HG03457 (cell line): ENCODE measurements around the gene FNBP1L.

Experiments used
- ATAC-seq: cut with Tn5 transposase; IDR thresholded peaks from one replicate; pipeline ENCODE4 v1.9.1; 2021; ENCODE audit warnings: moderate number of reproducible peaks; ENCODE audit not compliant: unreplicated experiment

Gene FNBP1L

DNA sequence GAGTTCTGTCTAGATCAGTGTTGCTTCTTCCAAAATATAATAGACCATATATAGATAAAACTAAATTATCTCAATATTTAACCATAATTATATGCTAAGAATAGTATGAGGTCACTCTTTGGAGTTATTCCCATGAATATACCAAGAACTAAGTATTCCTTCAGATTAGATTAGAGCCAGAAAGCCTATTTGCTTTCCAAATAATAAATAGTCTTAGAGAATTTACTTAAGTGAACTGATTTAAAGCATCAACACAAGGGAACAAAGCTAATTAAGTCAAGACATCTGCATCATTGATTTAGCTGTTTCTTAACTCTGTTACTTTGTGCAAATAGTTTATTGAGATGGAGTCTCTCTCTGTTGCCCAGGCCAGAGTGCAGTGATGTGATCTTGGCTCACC is 35.7 kb downstream of the FNBP1L start:
- no peak for ATAC-seq

DNA sequence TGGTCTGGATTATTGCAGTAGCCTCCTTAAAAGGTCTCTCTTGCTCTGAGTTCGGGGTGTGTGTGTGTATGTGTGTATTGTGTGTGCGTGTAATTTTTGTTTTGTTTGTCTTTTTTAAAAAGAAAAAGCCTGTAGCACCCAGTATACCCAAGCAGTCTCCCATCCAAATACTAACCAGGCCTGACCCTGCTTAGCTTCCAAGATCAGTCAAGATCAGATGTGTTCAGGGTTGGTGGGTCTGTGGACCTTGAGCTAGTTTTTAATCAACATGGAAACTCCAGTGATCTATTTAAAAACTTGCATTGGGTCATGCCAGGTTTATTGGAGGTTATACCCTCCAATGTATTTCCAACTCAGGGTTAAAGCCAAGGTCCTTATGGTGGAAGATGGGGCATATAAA is 40.3 kb downstream of the FNBP1L start:
- no peak for ATAC-seq

DNA sequence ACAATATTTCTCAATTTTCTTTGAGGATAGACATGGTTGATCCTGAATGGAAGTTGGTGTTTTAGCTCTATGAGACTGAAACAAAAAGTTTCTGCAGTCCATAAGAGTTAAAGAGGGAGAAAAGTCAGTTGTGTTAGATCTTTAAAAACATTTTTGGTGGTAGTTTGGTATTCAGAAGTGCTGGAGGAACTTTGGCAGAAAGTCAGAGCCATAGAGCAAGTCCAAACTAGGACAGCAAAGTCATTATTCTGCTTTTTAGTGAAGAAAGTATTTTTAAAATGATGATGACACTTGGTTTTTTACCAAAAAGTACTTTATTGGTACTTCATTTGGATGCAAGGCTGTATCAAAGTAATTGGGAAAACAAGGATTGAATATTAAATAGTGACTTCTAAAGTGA is 41.8 kb downstream of the FNBP1L start:
- no peak for ATAC-seq

DNA sequence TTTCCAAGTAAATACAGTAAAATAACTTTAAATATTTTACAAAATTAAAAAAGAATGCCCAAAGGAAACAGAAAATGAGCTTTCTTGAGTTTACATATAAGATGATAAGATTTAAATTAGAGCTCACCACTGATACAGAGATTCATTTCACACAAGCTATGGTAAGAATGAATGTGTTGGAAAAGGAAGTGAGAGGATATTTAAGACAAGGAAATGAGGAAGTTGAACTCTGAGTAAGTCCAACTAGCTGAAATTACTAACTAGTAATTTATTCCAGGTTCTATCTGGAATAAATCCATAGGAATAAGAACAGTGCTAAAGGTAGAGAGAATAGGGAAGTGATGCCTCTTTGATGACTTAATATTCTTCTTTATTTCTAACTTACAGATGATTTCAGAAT is 42.4 kb downstream of the FNBP1L start:
- no peak for ATAC-seq

DNA sequence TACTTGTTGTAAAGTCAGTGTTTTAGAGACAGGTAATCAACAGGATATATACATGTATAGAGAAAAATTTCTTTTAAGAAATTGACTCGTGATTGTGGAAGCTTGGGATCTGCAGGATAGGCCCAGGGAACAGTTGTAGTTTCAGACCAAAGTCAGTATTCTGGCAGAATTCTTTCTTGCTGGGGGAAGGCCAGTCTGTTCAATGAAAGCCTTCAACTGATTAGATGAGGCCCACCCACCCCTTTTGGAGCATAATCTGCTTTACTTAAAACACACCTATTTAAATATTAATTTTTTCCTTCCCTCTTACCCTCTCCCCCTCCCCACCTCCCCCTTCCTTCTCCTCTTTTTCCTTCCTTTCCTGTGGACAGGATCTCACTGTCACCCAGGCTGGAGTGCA is 48.0 kb downstream of the FNBP1L start:
- ATAC-seq: no peak

DNA sequence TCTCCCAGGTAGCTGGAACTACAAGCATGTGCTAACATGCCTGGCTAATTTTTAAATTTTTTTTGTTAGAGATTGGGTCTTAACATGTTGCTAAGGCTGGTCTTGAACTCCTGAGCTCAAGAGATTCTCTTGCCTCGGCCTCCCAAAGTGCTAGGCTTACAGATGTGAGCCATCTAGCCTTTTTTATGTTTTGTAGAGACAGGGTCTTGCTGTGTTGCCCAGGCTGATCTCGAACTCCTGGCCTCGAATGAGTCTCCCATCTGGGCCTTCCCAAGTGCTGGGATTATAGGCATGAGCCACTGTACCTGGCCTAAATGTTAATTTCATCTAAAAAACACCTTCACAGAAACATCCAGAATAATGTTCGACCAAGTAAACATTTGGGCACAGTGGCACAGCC is 48.6 kb downstream of the FNBP1L start:
- ATAC-seq: no peak

DNA sequence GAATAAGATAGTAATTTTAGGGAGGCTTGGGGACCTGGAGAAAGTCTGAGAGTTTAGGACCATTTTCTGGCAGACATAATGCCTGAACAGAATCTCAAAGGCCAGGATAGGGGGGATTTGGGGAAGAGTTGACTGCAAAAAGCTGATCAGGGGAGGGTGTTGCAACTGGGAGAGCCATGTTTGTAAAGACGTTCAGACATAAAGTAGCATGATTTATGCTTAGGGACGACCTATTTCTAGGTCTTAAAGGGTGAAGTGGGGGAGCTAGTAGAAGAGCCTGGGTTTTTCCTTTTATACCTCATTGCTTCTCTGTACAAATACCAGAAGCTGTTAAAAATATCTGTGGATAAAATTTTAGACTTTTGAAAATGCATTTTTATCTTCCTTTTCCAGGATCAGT is 51.2 kb downstream of the FNBP1L start:
- ATAC-seq: no peak

DNA sequence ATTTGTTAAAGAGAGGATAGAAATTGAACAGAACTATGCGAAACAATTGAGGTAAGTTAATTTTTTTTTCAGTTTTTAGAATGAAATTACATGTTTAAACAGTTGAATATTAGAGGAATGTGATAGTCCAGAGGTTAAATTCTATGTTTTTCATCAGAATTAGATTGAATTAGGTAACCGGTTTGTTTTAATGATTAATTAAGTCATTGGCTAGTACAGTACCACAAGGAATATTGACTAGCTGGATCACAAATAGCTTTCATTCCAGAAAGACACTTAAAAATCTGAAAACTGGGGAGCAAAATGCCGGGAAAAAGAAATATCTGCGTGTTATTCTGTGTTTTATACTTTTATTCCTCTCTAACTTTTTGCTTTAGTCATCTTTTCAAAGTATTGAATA is 51.6 kb downstream of the FNBP1L start:
- no peak for ATAC-seq

DNA sequence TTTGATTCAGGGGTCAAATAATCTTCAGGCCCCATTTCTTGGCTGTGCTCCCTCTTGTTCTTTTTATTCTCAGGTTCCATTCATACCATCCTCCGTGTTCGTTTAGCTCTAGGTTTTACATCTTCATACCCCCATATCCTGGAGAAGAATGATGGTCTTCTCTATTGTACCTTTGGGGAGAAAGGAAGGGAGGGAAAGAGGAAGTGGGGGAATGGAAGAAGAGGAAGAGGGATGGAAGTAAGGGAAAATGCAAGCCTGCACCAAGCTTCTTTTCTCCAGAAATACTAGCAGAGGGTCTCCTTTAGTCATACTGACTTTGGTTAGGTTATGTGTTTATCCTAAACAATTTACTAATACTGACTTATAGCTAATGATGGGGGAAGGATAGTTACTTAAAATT is 52.4 kb downstream of the FNBP1L start:
- ATAC-seq: no peak

DNA sequence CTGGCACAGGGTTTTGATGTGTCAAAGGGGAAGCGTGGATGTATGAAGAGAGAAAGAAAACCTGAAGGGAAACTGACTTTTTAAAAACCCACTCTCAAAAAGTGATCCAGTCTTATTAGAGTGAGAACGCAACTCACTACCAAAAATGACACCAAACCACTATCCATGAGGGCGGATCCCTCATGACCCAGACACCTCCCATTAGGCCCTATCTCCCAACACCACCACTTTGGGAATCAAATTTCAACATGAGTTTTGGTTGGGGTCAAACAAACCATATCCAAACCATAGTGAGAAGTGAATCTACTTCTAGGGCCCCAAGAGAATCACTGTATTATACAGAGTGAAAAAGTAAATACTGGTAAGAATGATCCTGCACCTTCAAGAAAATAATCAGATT is 53.5 kb downstream of the FNBP1L start:
- no peak for ATAC-seq

DNA sequence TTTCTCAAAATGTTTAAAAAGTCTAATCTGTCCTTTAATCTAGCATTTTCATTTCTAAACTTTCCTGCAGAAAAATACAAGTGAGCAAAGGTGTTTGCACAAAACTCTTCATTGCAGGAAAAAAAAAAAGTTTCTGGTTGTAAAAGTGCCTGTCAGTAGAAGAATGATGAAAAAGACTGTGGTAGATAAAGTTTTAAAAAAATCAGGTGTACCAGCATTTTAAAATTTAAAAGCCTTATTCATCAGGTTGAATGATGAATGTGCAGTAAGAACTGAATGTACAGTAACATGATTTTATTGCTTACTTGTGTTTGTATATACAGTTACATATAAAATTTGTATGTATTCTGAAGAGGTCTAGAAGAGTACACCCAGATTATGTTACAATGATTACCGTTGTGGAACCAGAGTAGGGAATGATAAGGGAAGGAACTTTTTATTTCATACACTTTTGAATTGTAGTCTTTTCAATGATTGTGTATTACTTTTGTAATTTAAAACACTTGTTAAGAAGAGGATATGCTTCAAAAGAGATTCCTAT is 54.0 kb downstream of the FNBP1L start:
- no peak for ATAC-seq

DNA sequence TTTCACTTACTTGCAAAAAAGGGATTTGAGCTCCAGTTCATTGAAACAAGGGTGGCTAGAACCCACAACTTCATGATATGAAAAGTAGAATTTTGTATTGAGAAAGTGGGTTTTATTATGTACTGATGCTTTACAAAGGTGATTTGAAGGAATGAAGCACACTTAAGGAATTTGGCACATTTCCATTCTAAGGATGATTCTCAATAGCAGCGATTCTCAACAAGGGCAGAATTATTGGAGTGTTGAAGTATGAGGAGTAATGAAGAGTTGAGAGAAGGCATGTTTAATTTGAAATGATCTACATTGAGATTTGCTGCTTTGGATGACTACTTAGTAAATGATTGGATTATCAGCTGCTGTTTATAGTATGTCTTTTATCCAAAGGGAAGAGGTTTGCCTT is 54.7 kb downstream of the FNBP1L start:
- ATAC-seq: no peak

DNA sequence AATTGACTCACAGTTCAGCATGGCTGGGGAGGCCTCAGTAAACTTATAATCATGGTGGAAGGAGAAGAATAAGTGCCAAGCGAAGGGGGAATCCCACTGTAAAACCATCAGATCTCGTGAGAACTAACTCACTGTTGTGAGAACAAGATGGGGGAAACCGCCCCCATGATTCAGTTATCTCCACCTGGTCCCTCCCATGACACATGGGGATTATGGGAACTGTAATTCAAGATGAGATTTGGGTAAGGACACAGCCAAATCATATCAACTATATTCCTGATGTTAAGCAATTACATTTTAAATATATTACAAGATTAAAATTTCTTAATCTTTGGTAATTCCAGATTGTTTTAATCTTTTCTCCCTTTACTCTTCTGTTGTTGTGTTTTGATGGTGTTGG is 55.2 kb downstream of the FNBP1L start:
- ATAC-seq: no peak

DNA sequence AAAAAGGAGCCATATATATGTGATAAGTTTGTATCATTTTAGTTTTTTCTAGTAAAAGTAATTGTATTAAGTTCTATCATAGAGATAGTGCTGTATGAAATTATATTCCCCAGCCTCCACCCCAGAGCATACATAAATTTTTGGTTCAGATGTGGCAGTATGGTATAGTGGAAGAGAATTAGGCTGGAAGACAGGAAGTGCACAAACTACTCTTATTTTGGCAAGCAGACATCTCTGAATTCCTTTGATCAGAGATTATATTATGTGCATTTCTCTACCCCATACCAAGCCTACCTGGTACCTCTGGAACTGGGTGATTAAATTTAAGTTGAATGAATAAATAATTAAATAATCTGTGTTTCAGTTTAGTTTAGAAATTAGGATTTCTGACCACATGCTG is 55.9 kb downstream of the FNBP1L start:
- no peak for ATAC-seq

DNA sequence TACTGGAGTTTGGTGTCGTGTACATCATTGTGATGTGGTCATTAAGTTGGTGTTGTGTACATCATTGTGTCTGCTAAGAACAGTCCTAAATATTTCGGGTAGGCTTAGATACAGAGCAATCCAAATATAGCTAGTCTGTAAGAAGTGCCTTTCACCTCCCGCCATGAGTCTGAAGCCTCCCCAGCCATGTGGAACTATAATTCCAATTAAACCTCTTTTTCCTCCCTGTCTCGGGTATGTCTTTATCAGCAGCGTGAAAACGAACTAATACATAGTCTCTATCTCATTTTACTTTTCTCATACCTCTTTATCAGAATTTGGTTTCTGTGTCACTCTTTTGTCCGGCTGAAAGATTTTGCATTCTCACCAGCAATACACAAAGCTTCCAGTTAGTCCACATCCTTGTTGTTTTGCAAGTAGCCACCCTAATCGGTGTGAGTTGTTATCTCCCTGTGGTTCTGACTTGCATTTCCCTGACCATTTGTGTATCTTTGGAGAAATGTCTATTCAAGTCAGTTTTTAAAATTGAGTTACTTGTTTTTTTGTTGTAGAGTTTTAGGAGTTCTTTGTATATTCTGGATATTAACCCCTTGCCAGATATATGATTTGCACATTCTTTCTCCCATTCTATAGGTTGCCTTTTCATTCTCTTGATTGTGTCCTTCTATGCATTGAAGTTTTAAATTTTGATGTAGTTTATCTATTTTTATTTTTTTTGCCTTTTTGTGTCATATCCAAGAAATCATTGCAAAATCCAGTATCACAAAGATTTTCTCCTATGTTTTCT is 56.5 kb downstream of the FNBP1L start:
- ATAC-seq: no peak

DNA sequence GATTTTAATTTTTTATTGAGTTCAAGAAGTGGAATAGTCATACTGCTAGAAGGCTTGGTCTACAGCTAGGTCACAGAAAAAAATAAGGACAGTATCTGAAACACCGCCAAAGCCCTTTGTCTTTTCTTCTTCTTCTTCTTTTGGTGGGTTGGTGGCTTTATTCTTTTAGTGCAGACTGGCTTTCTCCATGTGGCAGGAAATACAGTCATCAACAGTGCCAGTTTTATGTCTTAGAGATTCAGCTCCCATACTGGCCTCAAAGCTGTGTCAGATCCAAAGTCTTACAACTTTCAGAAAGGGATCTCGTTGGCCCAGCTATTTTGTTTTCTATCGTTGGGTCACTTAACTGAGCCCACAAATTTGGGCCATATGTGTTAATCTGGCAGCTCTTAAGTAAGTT is 58.2 kb downstream of the FNBP1L start:
- ATAC-seq: no peak

DNA sequence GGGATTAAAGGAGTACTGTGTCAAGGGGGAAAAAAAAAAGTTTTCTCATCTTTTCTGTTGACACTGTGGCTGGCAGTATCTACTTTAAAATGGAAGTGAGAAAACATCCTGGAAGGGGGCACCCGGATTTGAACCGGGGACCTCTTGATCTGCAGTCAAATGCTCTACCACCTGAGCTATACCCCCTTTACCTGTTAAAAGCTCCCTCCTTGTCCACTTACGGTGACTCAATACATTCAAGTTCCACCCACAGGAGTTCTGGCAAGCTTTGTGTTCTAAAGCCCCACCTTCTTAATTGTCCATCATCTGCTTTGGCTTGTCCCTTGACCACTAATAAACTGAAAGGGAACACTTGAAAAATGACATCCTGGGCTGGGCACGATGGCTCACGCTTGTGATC is 68.2 kb downstream of the FNBP1L start:
- ATAC-seq: no peak

DNA sequence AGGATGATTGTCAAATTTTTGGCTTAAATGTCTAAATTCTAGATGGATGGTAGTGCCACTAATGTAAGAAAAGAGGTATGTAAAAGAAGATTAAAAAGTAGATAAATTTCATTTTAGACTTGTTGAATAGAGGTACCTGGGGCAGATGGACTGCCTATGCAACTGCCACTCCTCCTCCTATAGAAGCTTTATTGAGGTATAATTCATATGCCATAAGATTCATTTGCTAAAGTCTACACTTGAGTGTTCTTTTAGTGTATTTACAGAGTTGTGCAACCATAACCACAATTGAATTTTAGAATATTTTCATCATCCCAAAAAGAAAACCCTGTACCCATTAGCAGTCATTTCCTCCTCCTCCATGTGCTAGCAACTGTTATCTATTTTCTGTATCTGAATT is 70.6 kb downstream of the FNBP1L start:
- ATAC-seq: no peak

DNA sequence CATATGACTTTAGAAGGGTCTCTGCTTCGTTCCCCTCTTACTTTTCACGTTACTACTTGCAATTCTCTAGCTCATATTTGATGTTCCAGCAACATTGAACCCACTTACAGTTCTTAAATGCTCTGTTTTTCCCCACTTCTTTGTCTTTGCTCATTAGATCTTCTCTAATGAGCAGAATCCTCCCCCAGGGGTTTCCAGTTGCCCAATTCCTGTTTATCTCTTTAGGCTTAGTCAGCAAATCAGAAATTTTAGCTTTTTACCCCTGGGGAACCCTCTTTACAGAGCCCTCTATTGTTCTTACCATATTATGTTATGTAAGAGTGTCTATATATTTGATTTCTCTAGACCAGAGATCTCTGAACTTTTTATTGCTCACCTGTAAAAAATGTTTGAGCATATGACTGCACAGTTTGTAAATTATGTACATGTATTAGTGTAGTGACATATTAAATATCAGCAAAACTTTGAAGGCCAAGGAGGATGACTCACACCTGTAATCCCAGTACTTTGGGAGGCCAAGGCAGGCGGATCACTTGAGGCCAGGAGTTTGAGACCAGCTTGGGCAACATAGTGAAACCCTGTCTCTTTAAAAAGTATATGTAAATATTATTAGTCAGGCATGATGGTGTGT is 71.4 kb downstream of the FNBP1L start:
- no peak for ATAC-seq

DNA sequence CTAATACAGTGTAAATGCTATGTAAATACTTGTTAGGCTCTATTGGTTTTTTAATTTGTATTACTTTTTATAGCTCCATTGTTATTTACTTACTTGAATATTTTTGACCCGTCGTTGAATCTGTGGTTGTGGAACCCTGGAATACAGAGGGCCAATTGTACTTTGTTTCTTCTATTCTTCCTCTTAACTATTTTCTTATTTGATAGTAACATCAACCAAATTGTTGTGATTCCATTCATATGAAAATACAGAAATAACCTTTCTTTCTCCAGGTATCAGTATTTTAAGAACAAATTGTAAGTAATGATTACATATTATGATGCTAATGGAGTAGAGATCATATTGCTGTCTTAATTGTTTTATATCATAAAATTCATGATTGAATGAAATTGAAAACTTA is 73.7 kb downstream of the FNBP1L start:
- ATAC-seq: no peak

DNA sequence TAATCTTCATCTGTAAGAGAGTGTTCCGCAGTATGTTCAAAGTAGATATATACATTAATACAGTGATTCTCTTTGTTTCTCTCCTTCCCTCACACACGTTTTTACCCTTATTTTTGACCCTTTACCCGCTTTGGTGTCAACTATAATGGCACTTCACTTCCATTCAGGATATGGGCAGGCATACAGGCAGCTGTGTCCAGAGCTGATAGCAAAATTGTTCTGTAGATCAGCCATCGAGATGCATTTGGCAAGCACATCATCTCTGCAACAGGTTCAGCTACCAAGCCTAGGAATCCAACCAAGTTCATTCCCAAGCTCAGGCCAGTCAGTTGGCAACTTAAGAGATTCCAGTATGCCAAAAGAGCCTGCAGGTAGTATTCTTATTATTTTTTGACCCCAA is 74.8 kb downstream of the FNBP1L start:
- no peak for ATAC-seq

DNA sequence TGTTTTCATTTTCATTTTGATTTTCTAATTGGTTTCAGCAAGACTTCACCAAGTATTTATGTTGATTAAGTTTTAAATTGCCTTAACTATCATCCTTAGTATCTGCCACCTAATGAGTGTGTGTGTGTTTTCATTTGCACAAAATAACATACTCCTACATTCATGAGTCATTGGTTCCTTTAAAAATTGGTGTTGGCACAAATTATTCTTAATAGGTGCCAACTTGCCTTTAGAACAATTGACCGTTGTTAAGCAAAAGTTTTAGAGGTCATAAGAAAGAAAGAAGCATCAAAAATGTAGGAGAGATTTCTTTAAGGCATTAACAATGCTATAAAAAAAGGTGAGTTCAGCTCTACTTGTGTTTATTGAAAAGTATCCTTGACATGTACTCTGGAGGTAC is 77.5 kb downstream of the FNBP1L start:
- ATAC-seq: no peak

DNA sequence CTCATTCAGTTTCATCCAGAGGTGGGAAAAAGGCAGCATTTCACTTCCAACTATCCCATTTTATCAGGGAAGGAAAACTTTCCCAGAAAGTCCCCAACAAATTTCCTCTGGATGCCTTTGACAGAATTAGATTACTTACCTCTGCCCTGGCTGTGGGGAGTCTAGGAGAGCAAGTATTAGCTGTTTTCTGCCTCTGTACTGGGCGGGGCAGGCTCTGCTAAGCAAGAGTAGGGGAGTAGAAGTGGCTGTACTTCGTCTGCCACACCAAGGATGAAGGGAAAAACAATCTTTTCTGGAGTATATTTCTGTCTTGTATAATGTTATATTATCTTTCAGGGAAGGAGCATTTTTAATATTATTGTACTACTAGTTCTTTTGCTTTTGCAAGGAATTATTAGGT is 78.5 kb downstream of the FNBP1L start:
- ATAC-seq: no peak
